DOHH2 (cell line): Measurements from ENCODE around the gene CARMIL3.

Experiments used
- EZH2phosphoT487 ChIP-seq: fragments of 200-600 bp; sonication (generic); IDR thresholded peaks from 2 replicates; pipeline ENCODE4 v1.6.1; 2017; ENCODE audit warnings: borderline replicate concordance, mild to moderate bottlenecking, antibody characterized with exemption, low read length, moderate library complexity, mixed read lengths
- TF ChIP-seq, protein P1 (sequence below): fragments of 200-600 bp; sonication (generic); IDR thresholded peaks from one replicate; pipeline ENCODE4 v1.5.1; 2014; ENCODE audit warnings: antibody characterized with exemption, mild to moderate bottlenecking, low read depth, low read length; ENCODE audit not compliant: poor library complexity, severe bottlenecking

DNA sequence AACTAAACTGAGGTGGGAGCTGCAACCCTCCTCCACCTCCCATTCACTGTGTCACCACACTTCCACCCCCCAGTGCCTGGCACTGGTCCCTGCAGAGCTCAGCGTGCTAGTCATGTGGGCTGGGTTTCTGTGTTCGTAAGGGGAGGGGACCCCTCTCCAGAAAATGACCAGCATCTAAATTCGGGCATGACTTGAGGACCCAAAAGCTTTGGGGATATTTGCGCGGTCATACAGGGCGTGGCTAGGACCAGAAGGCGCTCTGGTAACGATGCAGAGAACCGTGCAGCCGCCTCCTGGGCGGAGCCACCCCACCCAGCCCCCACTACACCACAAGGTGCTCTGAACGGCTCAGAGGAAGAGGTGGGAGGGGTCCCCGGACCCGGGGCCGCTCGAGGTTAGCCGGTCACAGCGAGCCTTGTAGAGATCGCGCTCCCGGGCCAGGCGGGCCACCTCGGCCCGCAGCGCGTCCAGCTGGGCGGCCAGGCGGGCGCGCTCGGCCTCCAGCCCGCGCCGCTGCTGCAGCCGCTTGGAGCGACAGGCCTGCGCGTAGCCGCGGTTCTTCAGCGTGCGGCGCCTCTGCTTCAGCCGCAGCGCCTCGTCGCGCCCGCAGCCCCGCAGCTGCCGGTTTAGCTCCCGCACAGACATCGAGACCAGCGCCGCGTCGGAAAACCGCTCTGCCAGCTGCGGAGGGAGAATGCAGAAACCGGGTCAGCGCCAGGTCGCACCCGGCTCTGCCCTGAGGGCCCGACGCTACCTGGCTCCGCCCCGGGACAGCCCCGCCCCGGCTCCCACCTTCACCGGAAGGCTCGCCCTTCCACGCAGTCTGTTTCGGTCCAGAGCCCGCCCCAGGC, 29.3 kb downstream of the CARMIL3 start:
- TF ChIP-seq, protein P1, sequence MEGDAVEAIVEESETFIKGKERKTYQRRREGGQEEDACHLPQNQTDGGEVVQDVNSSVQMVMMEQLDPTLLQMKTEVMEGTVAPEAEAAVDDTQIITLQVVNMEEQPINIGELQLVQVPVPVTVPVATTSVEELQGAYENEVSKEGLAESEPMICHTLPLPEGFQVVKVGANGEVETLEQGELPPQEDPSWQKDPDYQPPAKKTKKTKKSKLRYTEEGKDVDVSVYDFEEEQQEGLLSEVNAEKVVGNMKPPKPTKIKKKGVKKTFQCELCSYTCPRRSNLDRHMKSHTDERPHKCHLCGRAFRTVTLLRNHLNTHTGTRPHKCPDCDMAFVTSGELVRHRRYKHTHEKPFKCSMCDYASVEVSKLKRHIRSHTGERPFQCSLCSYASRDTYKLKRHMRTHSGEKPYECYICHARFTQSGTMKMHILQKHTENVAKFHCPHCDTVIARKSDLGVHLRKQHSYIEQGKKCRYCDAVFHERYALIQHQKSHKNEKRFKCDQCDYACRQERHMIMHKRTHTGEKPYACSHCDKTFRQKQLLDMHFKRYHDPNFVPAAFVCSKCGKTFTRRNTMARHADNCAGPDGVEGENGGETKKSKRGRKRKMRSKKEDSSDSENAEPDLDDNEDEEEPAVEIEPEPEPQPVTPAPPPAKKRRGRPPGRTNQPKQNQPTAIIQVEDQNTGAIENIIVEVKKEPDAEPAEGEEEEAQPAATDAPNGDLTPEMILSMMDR: no peak
- no peak for TF ChIP-seq EZH2phosphoT487
